Cerebellar nuclear complex (tissue), 1 donor: ENCODE data around the gene FBLN7.
"Not testable (repeated sequence)": the region's sequence is repeated elsewhere in the genome, so short reads cannot be mapped to it uniquely, and the experiment has no call there.

ENCODE experiments used
- DNase-seq, 2 experiments: peaks; one replicate each; lab custom pipeline; 2025; lab: John Stamatoyannopoulos, UW

The FBLN7 gene

DNA sequence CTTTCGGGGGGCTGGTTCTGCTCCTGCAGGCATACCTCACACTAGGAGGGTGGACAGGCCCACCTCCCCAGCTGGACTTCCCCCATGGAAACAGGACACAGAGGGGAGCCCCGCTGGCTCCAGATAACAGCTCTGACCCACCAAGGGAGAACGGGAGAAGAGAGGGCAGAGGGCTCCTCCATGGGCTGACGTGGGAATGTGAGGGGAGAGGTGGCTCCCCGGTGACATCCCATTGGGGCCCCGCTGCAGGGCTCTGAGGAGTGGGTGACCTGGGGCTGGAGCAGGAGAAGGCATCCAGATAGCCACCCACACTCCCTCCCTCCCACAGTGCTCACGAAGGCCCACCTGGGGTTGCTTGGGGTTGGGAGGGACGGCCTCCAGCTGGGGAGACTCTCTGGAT lies 45.9 kb downstream of the FBLN7 start:
- no peak for DNase-seq

DNA sequence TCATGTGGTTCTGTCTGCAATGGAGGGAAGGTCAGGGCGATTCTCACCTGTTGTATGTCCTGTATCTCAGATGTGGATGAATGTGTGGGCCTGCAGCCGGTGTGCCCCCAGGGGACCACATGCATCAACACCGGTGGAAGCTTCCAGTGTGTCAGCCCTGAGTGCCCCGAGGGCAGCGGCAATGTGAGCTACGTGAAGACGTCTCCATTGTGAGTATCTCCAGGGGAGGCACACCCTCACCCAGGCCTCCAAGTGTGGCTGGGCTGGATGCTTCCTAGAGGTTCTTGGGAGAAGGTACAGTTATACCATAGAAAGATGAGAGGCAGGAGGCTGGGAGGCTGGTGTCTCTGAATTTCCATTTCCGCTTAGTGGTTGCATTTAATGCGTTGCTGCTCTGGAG lies 46.9 kb downstream of the FBLN7 start:
- no peak for DNase-seq

GRCh38 chr2:112187046-112187715 lies 49.0 kb downstream of the FBLN7 start:
- DNase-seq, result no peak

DNA sequence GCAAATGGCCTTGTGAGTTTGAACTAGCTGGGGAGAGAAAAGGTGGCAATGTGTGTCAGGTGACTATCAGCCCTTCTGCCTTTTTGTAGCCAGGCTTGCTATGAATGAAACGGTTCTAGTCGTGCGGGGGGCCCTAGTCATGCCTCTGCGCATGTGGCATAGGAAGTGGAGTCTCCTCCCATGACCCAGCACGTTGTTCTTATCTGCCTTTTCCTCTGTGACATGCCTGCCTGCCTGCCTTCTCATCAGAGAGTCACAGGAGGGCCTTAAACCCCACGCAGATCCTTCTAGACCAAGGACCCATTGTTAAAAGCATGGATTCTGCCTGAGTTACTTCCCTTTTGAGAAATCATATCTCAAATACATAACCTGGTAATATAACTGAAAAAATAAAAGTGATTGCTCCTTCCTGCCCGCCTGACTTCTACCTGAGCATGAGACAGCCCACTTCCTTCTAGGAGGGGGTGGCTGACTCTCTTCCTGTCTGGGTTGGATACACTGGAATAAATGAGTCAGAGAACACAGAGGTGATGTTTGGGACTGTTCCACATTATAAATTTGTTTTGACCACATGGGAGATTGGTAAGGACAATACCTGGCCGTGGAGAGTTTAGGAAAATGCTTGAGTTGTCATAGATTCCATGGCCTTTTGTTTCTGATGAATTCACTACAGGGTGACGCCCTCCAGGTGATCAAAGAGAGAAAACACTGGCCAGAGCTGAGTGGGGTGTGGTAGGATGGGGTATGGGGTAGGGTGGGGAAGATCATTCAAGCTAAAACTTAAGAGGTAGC lies 49.8 kb downstream of the FBLN7 start:
- DNase-seq, result no peak

DNA sequence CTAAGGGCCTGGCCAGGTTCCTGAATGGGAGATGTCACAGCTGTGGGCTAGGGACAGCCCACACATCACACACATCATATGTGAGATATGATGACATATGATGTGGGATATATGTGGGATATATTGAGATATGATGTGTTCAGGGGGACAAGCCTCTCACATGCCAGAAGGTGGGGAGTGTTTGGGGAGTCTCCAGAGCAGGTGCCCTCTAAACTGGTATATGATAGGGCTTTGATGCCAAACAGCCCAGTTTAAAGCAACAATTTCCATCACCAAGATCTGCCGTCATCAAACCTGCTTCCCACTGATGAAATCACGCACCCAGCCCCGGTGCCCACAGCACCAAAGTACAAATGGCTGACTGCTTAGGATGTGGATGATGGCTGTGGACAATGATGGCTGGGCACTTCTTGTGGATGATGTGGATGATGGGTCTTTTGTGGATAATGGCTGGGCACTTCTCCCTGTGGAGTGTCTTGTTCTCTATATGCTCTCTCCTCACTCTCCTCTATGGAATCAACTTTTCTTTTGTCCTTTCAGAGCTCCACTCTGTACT lies 50.9 kb downstream of the FBLN7 start:
- DNase-seq, result no peak

DNA sequence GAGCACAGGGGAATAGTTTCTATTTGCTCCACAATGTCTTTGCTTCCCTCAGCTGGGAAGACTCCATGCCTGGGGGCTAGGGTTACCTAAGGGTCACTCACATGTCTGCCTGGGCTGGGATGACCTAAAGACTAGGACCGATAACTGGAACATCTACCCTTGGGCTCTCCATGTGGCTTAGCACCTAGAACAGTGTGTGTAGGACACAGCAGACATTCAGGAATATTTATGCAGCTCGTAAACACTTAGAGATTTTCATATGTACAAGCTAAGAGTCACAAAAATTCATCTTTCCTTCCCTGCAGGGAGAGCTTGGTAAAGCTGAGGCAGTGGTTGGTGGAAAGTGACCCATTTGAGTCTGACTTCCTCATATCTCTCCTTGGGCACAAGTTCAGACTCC lies 55.8 kb downstream of the FBLN7 start:
- DNase-seq, result no peak

DNA sequence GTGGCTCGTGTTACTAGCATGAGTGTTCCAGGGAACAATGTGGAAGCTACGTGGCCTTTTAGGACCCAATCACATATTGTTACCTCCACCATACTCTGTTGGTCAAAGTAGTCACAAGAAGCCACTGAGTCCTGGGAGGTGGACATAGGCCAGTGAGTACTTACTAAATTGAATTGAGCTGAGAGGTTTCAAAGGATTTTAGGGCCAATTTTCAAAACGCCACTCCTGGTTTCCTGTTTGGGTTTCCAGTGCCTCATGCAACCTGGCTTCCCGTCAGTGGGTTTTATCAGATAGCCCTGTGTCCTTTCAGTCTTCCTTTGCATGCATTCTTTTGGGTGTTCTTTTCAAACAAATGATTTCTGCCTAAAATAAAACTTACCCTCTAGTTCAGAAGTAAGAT lies 56.3 kb downstream of the FBLN7 start:
- no peak for DNase-seq

DNA sequence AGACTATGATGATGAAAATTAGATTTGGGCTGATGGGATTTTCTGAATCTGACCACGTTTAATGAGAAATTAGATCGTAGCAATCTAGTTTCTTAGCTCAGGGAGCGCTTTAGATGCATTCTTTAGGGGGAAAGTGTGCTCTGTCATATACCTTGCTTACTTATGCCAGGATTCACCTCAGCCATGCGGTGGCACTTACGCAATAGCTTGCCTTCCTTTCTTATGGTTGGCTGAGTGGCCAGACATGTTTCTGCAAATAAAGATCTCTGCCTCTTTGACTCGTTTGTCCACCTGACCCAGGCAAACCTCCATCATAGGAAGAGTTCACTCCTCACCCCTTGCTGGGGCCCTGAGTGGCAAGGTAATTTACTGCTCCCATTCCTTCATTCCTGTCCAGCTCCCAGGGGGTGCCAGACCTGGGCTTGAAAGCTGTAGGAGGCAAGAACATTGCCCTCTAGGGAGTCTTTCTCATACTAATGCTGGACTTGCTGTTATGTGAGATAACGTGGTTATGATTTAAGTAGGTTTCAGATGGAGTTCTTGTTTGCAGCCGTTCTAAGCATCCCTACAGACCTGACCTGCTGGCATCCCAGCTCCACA lies 57.1 kb downstream of the FBLN7 start:
- DNase-seq, result no peak

DNA sequence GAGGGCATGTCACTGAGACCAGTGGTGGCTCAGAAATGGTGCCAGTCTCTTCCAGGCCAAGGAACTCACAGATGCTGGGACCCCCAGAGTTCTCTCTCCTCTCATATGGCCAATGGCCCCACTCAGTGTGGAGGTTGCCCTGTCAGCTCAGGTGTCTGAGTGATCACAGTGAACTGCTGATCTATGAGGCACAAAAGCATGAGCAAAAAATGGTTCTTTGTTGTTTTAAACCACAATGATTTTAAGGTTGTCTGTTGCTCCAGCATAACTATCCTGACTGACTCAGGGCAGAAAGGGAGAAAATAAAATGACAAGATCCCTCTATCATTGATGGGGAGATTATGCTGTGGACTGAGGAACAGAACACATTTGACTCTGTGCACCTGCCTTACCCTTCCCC lies 57.8 kb downstream of the FBLN7 start:
- no peak for DNase-seq

GRCh38 chr2:112197868-112198267 lies 59.7 kb downstream of the FBLN7 start:
- no peak for DNase-seq

DNA sequence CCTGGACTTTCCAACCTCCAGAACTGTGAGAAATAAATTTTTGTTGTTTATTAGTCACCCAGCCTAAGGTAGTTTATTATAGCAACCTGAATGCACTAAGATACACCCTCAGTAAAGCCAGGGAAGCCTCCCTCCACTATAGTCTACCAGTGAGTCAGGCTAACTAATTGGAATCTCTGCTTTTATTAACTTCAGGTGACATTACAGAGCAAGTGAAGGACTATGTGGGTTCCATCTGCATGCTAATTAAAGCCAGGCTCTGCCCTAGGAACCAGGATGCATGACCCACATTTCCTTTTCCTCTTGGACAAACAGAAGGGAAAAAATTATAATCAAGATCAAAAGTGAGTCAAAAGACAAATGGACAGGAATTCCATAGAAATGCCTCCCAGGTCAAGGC lies 60.6 kb downstream of the FBLN7 start:
- no peak for DNase-seq

- DNase-seq, result no peak
Observed at GRCh38 chr2:112199188-112199587, 61.0 kb downstream of the FBLN7 start.

DNA sequence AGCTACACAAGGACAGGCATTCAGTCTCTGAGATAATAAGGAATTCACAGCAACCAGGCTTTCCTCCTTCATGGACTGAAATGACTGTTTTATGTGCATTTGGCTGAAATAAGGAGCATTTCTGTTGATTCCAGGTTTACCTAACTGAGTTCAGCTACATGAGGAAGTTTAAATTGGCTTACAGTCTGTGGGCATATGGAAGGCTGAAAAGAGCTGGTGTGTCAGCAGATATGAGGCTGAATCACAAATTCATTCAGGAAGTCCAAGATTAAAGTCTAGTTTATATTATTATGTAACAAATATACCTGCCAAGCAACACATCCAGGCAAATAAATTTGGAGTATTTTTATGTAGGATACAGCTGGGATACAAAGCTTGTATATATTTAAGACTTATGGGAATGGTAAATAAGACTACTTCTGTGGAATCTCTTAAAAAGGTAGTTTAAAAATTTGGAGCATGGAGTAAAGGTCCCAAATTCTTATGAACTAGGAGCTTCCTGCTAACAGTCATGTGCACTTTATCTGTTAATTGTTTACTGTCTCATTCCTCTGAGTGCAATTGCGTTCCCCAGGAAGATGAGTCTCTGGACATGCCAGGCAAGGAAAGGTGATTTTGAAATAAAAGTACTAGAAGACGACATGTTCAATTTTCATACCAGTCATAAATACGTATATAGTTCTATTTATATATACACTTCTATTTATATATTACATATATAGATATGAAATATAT lies 63.7 kb downstream of the FBLN7 start:
- no peak for DNase-seq

GRCh38 chr2:112204411-112204810 lies 66.2 kb downstream of the FBLN7 start:
- no peak for DNase-seq

DNA sequence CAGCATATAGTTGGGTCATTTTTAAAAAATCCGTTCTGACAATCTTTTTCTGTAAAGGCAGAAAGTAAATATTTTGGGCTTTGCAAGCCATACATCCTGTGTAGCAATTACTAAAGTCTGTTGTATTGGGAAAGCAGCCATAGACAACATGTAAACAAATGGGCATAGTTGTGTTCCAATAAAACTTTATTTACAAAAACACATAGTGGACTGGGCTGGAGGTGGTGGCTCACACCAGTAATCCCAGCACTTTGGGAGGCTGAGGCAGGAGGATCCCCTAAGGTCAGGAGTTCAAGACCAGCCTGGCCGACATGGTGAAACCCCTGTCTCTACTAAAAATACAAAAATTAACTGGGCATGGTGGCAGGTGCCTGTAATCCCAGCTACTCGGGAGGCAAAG lies 69.7 kb downstream of the FBLN7 start:
- not testable (repeated sequence) for DNase-seq

- no peak for DNase-seq
Observed at GRCh38 chr2:112216167-112216566, 78.0 kb downstream of the FBLN7 start.

DNA sequence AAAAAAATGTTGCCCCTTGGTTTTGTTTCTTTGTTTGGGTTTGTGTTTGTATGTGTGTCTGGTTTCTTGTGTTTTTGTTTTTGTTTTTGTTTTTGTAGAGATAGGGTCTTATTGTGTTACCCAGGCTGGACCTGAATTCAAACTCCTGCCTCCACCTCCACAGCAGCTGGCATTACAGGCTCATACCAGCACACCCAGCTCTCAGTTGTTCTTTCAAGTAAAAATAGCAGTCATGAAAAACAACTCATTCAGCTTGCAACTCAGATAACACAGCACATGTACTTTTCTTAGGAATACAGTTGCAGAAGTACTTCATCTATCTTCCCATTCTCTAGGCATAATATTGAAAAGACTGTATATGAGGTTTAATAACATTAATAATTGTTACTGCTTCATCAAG lies 79.7 kb downstream of the FBLN7 start:
- DNase-seq, result no peak

- DNase-seq, result no peak
Observed at GRCh38 chr2:112220186-112220585, 82.0 kb downstream of the FBLN7 start.

GRCh38 chr2:112220831-112221230 lies 82.6 kb downstream of the FBLN7 start:
- DNase-seq, result no peak

DNA sequence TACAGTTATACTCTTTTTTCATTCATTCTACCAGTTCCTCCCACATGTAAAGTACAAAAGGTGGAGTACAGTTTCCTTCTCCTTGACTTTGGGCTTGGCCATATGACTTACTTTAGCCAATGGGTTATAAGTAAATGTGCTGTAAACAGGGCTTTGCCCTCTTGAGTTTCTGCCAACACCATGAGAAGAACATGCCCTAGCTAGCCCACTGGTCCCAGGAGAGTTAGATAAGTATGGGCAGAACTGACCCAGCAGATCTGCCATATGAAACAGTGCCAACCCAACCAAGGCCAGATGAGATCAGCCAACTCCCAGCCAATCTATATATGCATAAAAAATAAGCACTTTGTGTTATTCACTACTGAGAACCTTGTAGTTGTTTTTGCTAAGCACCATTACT lies 91.2 kb downstream of the FBLN7 start:
- DNase-seq, result no peak

DNA sequence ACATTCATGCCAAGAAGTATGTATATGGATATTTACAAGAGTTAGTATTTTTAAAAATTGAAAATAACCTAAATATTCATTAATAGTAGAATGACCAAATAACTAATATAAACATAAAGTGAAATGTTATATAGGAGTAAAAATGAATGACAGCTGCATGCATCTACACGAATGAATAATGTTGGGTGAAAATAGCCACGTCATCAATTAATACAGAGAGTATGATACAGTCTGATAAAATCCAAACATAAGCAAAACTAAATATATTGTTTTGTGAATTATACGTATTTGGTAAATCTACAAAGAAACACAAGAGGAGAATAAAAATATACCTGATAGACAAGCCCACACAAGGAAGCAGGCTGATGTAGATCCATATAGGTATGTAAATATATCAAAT lies 92.2 kb downstream of the FBLN7 start:
- DNase-seq, result no peak
